Vagina (tissue), 2 donors: ENCODE data around the gene GALNT2. TPM values are rescaled to one million over a fixed set of nuclear protein-coding genes. Genes with fewer than 3 reads are reported as not detected.

Experiments used
- DNase-seq, 2 donors: peaks; one replicate each; pipeline ENCODE4 v3.0.0-alpha.2; 2017; ENCODE audit errors: extremely low spot score in 2 of 2
- H3K27ac ChIP-seq: fragments of 200-600 bp; sonication (generic); one replicate; pipeline ENCODE4 v1.5.1; 2019
- H3K27me3 ChIP-seq: fragments of 200-600 bp; sonication (generic); one replicate; pipeline ENCODE4 v1.5.1; 2019
- H3K36me3 ChIP-seq, 2 donors: fragments of 200-600 bp; sonication (generic); one replicate each; pipeline ENCODE4 v1.5.1; 2017 to 2019
- H3K4me1 ChIP-seq: fragments of 200-600 bp; sonication (generic); one replicate; pipeline ENCODE4 v1.5.1; 2019
- H3K4me3 ChIP-seq, 2 donors: fragments of 200-600 bp; sonication (generic); 1 replicate in 1 of 2; 2 replicates in 1 of 2; pipeline ENCODE4 v1.5.1; 2016 to 2019
- H3K9me3 ChIP-seq: fragments of 200-600 bp; sonication (generic); one replicate; pipeline ENCODE4 v1.5.1; 2019
- CTCF ChIP-seq, 3 experiments: fragments of 450-650 bp in 2 of 3; fragments of 200-600 bp in 1 of 3; sonication (generic) in 1 of 3; IDR thresholded peaks; one replicate each; pipeline ENCODE4 v1.5.1; 2017 to 2019; ENCODE audit warnings: antibody characterized with exemption in 3 of 3, mild to moderate bottlenecking in 2 of 3, moderate library complexity in 2 of 3
- POLR2A ChIP-seq, 2 donors: fragments of 450-650 bp; IDR thresholded peaks; one replicate each; pipeline ENCODE4 v1.6.1; 2017; ENCODE audit warnings: antibody characterized with exemption in 2 of 2, mild to moderate bottlenecking in 2 of 2, moderate library complexity in 2 of 2
- POLR2AphosphoS5 ChIP-seq, 2 donors: sonication (generic); formaldehyde crosslinking; IDR thresholded peaks; one replicate each; pipeline ENCODE4 v1.9.0; 2017; ENCODE audit warnings: antibody characterized with exemption in 2 of 2, mild to moderate bottlenecking in 2 of 2, low read depth in 1 of 2; ENCODE audit not compliant: insufficient read depth in 1 of 2
- intact Hi-C: fragments of 100-400 bp; cut with DNase I; formaldehyde crosslinking; loops from one replicate; pipeline ENCODE4 v1.15.1; 2023
- total RNA-seq: library from RNA; depleted of rRNA; stranded (reverse); fragments of >200 nt; gene quantifications from one replicate; pipeline ENCODE4 v1.2.3, GENCODE V29; 2016

GALNT2 gene
- total RNA-seq, 1 donor from 2014 or later = 51.6 TPM

- TF ChIP-seq POLR2A (IDR thresholded peaks at IDR 0.05) = no peak
- TF ChIP-seq CTCF (IDR thresholded peaks at IDR 0.05) = no peak
- TF ChIP-seq POLR2AphosphoS5 (IDR thresholded peaks at IDR 0.05; ENCODE audit: insufficient read depth in 1 of 2, low read depth in 1 of 2) = no peak
- Histone ChIP-seq H3K27me3 (no peaks in the 10 kb centered on the region), H3K36me3 (no peaks in the 10 kb centered on the region), H3K9me3 (no peaks in the 10 kb centered on the region), H3K27ac (no peak overlapping the region), H3K4me1 (peaks cover 23% of the 10 kb centered on the region), H3K4me3 (no peak overlapping the region)
- intact Hi-C loops = no loop called here
- DNase-seq = no peak
Observed at GRCh38 chr1:230120289-230120920, 53.4 kb downstream of the GALNT2 start.

- DNase-seq = no peak
- intact Hi-C loops = no loop called here
- Histone ChIP-seq H3K27me3 (no peaks in the 10 kb centered on the region), H3K4me3 (no peak overlapping the region), H3K36me3 (no peaks in the 10 kb centered on the region), H3K9me3 (no peaks in the 10 kb centered on the region), H3K27ac (no peak overlapping the region), H3K4me1 (peaks cover 28% of the 10 kb centered on the region)
- TF ChIP-seq CTCF (IDR thresholded peaks at IDR 0.05) (no peak), POLR2AphosphoS5 (IDR thresholded peaks at IDR 0.05; ENCODE audit: insufficient read depth in 1 of 2, low read depth in 1 of 2) (no peak), POLR2A (IDR thresholded peaks at IDR 0.05) (no peak)
Observed at GRCh38 chr1:230120921-230121381, 53.9 kb downstream of the GALNT2 start.

DNA sequence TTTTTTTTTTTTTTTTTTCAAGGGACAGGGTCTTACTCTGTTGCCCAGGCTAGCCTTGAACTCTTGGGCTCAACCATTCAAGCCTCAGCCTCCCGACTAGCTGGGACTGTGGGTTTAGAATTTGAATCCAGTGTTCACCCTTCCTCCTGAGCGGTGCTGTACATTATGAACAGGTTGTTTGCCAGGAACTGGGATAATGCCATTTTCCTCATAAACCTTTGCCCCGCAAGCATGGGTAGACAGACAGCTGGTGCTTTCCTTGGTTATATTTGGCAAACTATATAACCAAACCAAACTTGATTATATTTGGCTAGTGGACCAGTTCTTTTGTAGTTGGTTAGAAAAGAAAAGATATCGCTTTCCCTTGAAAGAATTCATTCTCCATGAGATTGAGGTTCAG, 54.9 kb downstream of the GALNT2 start:
- Histone ChIP-seq H3K9me3 (no peaks in the 10 kb centered on the region), H3K36me3 (no peaks in the 10 kb centered on the region), H3K27ac (no peak overlapping the region), H3K27me3 (no peaks in the 10 kb centered on the region), H3K4me1 (peaks cover 32% of the 10 kb centered on the region), H3K4me3 (no peak overlapping the region)
- no peak for DNase-seq
- intact Hi-C loops = no loop called here
- TF ChIP-seq POLR2A (IDR thresholded peaks at IDR 0.05) = no peak
- no peak for TF ChIP-seq CTCF (IDR thresholded peaks at IDR 0.05)
- no peak for TF ChIP-seq POLR2AphosphoS5 (IDR thresholded peaks at IDR 0.05; ENCODE audit: insufficient read depth in 1 of 2, low read depth in 1 of 2)

DNA sequence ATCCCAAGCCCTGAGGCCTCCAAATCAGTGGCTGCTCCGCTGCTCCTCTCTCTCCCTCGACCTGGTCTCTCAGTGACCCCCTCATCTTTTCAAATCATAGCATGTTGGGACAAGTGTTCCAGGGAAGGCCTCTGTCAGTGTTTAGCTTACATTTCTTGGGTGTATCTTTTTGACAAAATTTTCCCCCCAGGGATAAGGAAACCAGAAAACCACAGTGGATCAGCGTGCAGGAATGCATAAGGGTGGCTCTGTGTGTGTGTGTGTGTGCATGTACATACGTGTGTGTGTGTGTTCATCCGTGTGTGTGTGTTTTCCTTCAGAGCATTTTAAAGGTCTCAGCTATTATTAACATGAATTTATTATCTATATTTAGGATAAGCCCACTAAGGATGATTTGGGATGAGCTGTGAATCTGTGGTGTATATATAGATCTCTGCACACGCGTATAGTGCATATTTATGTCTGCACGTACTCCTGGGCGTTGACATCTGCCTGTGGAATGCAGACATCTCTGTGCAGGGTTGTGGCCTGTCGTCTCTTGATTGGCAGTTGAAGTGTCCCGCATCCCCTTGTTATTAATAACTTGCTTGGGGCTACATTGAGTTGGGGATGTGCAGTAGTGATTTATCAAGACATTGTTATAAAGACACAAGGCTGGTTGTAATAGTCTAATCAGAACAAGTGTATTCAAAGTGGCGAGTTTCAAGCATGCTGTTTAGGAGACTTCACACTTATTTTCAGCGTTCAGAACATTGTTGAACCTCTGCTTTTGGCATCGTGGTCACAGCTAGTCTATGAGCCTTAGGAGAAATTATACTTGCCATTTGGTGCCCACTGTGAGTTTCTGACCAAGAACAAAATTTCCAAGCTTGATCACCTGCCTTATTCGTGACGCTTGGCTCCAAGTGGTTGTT, 55.6 kb downstream of the GALNT2 start:
- Histone ChIP-seq H3K27me3 (no peaks in the 10 kb centered on the region), H3K9me3 (no peaks in the 10 kb centered on the region), H3K4me1 (peaks cover 32% of the 10 kb centered on the region), H3K4me3 (no peak overlapping the region), H3K27ac (no peak overlapping the region), H3K36me3 (no peaks in the 10 kb centered on the region)
- TF ChIP-seq CTCF (IDR thresholded peaks at IDR 0.05) (no peak), POLR2A (IDR thresholded peaks at IDR 0.05) (no peak), POLR2AphosphoS5 (IDR thresholded peaks at IDR 0.05; ENCODE audit: insufficient read depth in 1 of 2, low read depth in 1 of 2) (no peak)
- intact Hi-C loops = no loop called here
- DNase-seq = no peak
